ENCODE measurements around the gene CENPP. TPM values are rescaled to one million over a fixed set of nuclear protein-coding genes. Genes with fewer than 3 reads are reported as not detected.
A peak's percentile ranks its signal among the peaks of the same experiment; 100 is the strongest.

CENPP gene
- total and polyA plus RNA-seq, 4 donors: 0.62 to 8.7 (median 1.3) TPM

DNA sequence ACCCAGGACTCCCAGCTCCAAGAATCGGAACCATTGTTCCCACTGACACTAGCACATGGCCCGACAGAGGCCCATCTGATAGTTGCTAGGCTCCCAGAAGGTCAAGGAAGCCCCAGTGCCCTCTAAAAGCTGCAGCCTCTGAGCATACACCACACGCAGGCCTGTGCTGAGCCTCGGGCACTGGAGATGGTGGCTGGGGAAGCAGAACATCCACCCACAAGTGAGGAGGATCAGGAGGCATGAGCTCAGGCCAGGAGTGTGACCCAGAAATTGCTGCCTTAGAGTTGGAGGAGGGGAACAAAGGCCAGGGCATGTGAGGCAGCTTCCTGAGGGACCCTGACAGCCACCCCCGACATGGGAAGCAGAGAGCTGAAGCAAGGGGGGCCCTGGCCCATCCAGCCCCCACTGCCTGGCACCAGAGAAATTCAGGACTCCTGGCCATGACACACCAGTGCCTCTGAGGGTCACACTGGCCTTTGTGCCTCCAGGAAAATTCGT lies 322.8 kb downstream of the CENPP start (continued):
- TF ChIP-seq, protein P1, sequence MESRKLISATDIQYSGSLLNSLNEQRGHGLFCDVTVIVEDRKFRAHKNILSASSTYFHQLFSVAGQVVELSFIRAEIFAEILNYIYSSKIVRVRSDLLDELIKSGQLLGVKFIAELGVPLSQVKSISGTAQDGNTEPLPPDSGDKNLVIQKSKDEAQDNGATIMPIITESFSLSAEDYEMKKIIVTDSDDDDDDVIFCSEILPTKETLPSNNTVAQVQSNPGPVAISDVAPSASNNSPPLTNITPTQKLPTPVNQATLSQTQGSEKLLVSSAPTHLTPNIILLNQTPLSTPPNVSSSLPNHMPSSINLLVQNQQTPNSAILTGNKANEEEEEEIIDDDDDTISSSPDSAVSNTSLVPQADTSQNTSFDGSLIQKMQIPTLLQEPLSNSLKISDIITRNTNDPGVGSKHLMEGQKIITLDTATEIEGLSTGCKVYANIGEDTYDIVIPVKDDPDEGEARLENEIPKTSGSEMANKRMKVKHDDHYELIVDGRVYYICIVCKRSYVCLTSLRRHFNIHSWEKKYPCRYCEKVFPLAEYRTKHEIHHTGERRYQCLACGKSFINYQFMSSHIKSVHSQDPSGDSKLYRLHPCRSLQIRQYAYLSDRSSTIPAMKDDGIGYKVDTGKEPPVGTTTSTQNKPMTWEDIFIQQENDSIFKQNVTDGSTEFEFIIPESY (IDR thresholded peaks at IDR 0.05): no peak
- TF ChIP-seq RAD21 (IDR thresholded peaks at IDR 0.05) (no peak), FOXA1 (IDR thresholded peaks at IDR 0.05) (no peak), TAF1 (conservative IDR thresholded peaks at IDR 0.05) (no peak), HNF4A (conservative IDR thresholded peaks at IDR 0.05) (no peak), YY1 (IDR thresholded peaks at IDR 0.05) (no peak), EGR1 (IDR thresholded peaks at IDR 0.05; ENCODE audit: low read depth in 2 of 2) (no peak), HNF4G (IDR thresholded peaks at IDR 0.05) (no peak), MAX (IDR thresholded peaks at IDR 0.05) (no peak)
- TF ChIP-seq, protein P2, sequence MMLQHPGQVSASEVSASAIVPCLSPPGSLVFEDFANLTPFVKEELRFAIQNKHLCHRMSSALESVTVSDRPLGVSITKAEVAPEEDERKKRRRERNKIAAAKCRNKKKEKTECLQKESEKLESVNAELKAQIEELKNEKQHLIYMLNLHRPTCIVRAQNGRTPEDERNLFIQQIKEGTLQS (IDR thresholded peaks at IDR 0.05): no peak

- no peak overlapping the region for H3K27ac ChIP-seq (ENCODE audit: low read depth in 1 of 2, low read length in 2 of 2)
- WGBS: 96% methylated on average over 5 of the region's 5 CpGs
- DNase-seq (ENCODE audit: low spot score): no peak
These were observed 323.3 kb downstream of the CENPP start for GRCh38 chr9:92649007-92649406.

GRCh38 chr9:92650296-92650695 lies 324.5 kb downstream of the CENPP start:
- H3K27me3 ChIP-seq (ENCODE audit: control insufficient read depth in 4 of 4, insufficient read depth in 4 of 4, low read length in 3 of 4): no peaks in the 10 kb centered on the region
- H3K36me3 ChIP-seq (ENCODE audit: control insufficient read depth in 4 of 4, insufficient read depth in 3 of 4, low read depth in 1 of 4, low read length in 3 of 4): peaks cover 9 to 40% (median 17%) of the 10 kb centered on the region in 4 donors
- no peak overlapping the region for H3K9ac ChIP-seq (ENCODE audit: low read depth in 1 of 2, low read length in 2 of 2)
- WGBS: 97% methylated on average over 6 of the region's 6 CpGs
- H3K4me1 ChIP-seq (ENCODE audit: control insufficient read depth in 4 of 4, insufficient read depth in 4 of 4, low read length in 3 of 4): peaks cover 0 to 1% (median 0%) of the 10 kb centered on the region in 4 donors
- no peak for TF ChIP-seq YY1 (IDR thresholded peaks at IDR 0.05)
- no peak for TF ChIP-seq FOXA2 (IDR thresholded peaks at IDR 0.05)
- TF ChIP-seq EGR1 (IDR thresholded peaks at IDR 0.05; ENCODE audit: low read depth in 2 of 2): no peak
- no peak overlapping the region for H3K27ac ChIP-seq (ENCODE audit: low read depth in 1 of 2, low read length in 2 of 2)
- H3K4me3 ChIP-seq (ENCODE audit: low read depth in 1 of 3, low read length in 3 of 3): no peak overlapping the region
- H3K9me3 ChIP-seq (ENCODE audit: control insufficient read depth in 4 of 4, low read length in 3 of 4): no peaks in the 10 kb centered on the region
- DNase-seq (ENCODE audit: low spot score): no peak

More at GRCh38 chr9:92649007-92649406, 323.3 kb downstream of the CENPP start:
- TF ChIP-seq RAD21 (IDR thresholded peaks at IDR 0.05): no peak
- H3K36me3 ChIP-seq (ENCODE audit: control insufficient read depth in 4 of 4, insufficient read depth in 3 of 4, low read depth in 1 of 4, low read length in 3 of 4): peaks cover 11 to 45% (median 24%) of the 10 kb centered on the region in 4 donors
- H3K9ac ChIP-seq (ENCODE audit: low read depth in 1 of 2, low read length in 2 of 2): no peak overlapping the region
- H3K4me3 ChIP-seq (ENCODE audit: low read depth in 1 of 3, low read length in 3 of 3): no peak overlapping the region
- no peaks in the 10 kb centered on the region for H3K4me1 ChIP-seq (ENCODE audit: control insufficient read depth in 4 of 4, insufficient read depth in 4 of 4, low read length in 3 of 4)
- H3K9me3 ChIP-seq (ENCODE audit: control insufficient read depth in 4 of 4, low read length in 3 of 4): no peaks in the 10 kb centered on the region
- H3K27me3 ChIP-seq (ENCODE audit: control insufficient read depth in 4 of 4, insufficient read depth in 4 of 4, low read length in 3 of 4): no peaks in the 10 kb centered on the region

GRCh38 chr9:92650839-92651621 lies 325.3 kb downstream of the CENPP start:
- H3K36me3 ChIP-seq (ENCODE audit: control insufficient read depth in 4 of 4, insufficient read depth in 3 of 4, low read depth in 1 of 4, low read length in 3 of 4): peaks cover 9 to 33% (median 12%) of the 10 kb centered on the region in 4 donors
- H3K4me1 ChIP-seq (ENCODE audit: control insufficient read depth in 4 of 4, insufficient read depth in 4 of 4, low read length in 3 of 4): peaks cover 4 to 9% (median 6%) of the 10 kb centered on the region in 4 donors
- H3K27ac ChIP-seq (ENCODE audit: low read depth in 1 of 2, low read length in 2 of 2): no peak overlapping the region
- H3K4me3 ChIP-seq (ENCODE audit: low read depth in 1 of 3, low read length in 3 of 3): no peak overlapping the region
- no peaks in the 10 kb centered on the region for H3K9me3 ChIP-seq (ENCODE audit: control insufficient read depth in 4 of 4, low read length in 3 of 4)
- DNase-seq (ENCODE audit: low spot score): no peak
- WGBS: 84% methylated on average over 10 of the region's 10 CpGs
- H3K9ac ChIP-seq (ENCODE audit: low read depth in 1 of 2, low read length in 2 of 2): no peak overlapping the region
- peak; percentile 12 for TF ChIP-seq SP1 (IDR thresholded peaks at IDR 0.05)
- no peak for TF ChIP-seq EGR1 (IDR thresholded peaks at IDR 0.05; ENCODE audit: low read depth in 2 of 2)
- TF ChIP-seq REST (IDR thresholded peaks at IDR 0.05): no peak
- H3K27me3 ChIP-seq (ENCODE audit: control insufficient read depth in 4 of 4, insufficient read depth in 4 of 4, low read length in 3 of 4): no peaks in the 10 kb centered on the region
